ENCODE results near the gene RTP1.
"Not testable (repeated sequence)": the region's sequence is repeated elsewhere in the genome, so short reads cannot be mapped to it uniquely, and the experiment has no call there.

Gene RTP1

GRCh38 chr3:187198490-187198889, 1.2 kb downstream of the RTP1 start:
- DNase-seq (ENCODE audit: low spot score): no peak

GRCh38 chr3:187199463-187200050, 2.3 kb downstream of the RTP1 start:
- not testable (repeated sequence) for DNase-seq (ENCODE audit: low spot score)

GRCh38 chr3:187205683-187206082, 8.4 kb downstream of the RTP1 start:
- no peak for DNase-seq (ENCODE audit: low spot score)

GRCh38 chr3:187207062-187207461, 9.8 kb downstream of the RTP1 start:
- no peak for DNase-seq (ENCODE audit: low spot score)

GRCh38 chr3:187207624-187208023, 10.3 kb downstream of the RTP1 start:
- no peak for DNase-seq (ENCODE audit: low spot score)

- DNase-seq (ENCODE audit: low spot score): no peak
Measured at GRCh38 chr3:187208159-187208558, 10.9 kb downstream of the RTP1 start.

- no peak for DNase-seq (ENCODE audit: low spot score)
Measured at GRCh38 chr3:187209491-187209890, 12.2 kb downstream of the RTP1 start.

GRCh38 chr3:187210091-187210490, 12.8 kb downstream of the RTP1 start:
- DNase-seq (ENCODE audit: low spot score): no peak

GRCh38 chr3:187210545-187211327, 13.4 kb downstream of the RTP1 start:
- no peak for DNase-seq (ENCODE audit: low spot score)

GRCh38 chr3:187211532-187212195, 14.4 kb downstream of the RTP1 start:
- no peak for DNase-seq (ENCODE audit: low spot score)

GRCh38 chr3:187212196-187212545, 14.9 kb downstream of the RTP1 start:
- DNase-seq (ENCODE audit: low spot score): no peak

- DNase-seq (ENCODE audit: low spot score): no peak
Measured at GRCh38 chr3:187212705-187213104, 15.4 kb downstream of the RTP1 start.

GRCh38 chr3:187213616-187214015, 16.3 kb downstream of the RTP1 start:
- DNase-seq (ENCODE audit: low spot score): no peak

- DNase-seq (ENCODE audit: low spot score): no peak
Measured at GRCh38 chr3:187215460-187215859, 18.2 kb downstream of the RTP1 start.

- DNase-seq (ENCODE audit: low spot score): no peak
Measured at GRCh38 chr3:187222801-187223200, 25.5 kb downstream of the RTP1 start.

- DNase-seq (ENCODE audit: low spot score): no peak
Measured at GRCh38 chr3:187223799-187224198, 26.5 kb downstream of the RTP1 start.

GRCh38 chr3:187227658-187228258, 30.5 kb downstream of the RTP1 start:
- no peak for DNase-seq (ENCODE audit: low spot score)

GRCh38 chr3:187228740-187229139, 31.5 kb downstream of the RTP1 start:
- DNase-seq (ENCODE audit: low spot score): no peak

- DNase-seq (ENCODE audit: low spot score): no peak
Measured at GRCh38 chr3:187230011-187230410, 32.7 kb downstream of the RTP1 start.

- no peak for DNase-seq (ENCODE audit: low spot score)
Measured at GRCh38 chr3:187236962-187237361, 39.7 kb downstream of the RTP1 start.

GRCh38 chr3:187237741-187238140, 40.5 kb downstream of the RTP1 start:
- no peak for DNase-seq (ENCODE audit: low spot score)

GRCh38 chr3:187238239-187238638, 41.0 kb downstream of the RTP1 start:
- no peak for DNase-seq (ENCODE audit: low spot score)

GRCh38 chr3:187238835-187239234, 41.5 kb downstream of the RTP1 start:
- DNase-seq (ENCODE audit: low spot score): not testable (repeated sequence)
